ENCODE data around the gene SIRT6. TPM values are rescaled to one million over a fixed set of nuclear protein-coding genes. Genes with fewer than 3 reads are reported as not detected.

The SIRT6 gene
- polyA plus RNA-seq, 1 experiment: 12.6 TPM

GRCh38 chr19:4174895-4175668 lies 7.3 kb downstream of the SIRT6 start:
- Histone ChIP-seq H3K27ac (ENCODE audit: low read depth, low read length) (no peak overlapping the region), H3K4me3 (ENCODE audit: low read depth, low read length) (no peak overlapping the region), H3K9me3 (ENCODE audit: control insufficient read depth, insufficient read depth, low read length) (no peaks in the 10 kb centered on the region; the same call in 1 of the 2 replicates), H3K27me3 (ENCODE audit: control insufficient read depth, insufficient read depth, low read length) (peaks cover 6% of the 10 kb centered on the region)
- no peak for TF ChIP-seq CTCF (IDR thresholded peaks at IDR 0.05; ENCODE audit: low read depth, low read length)
- ChIA-PET POLR2A (no interaction called here), CTCF (no interaction called here)
- DNase-seq (ENCODE audit: low read depth, low spot score): no peak

GRCh38 chr19:4174213-4174894 lies 8.0 kb downstream of the SIRT6 start:
- POLR2A ChIA-PET: interaction anchor here (0.6 kb wide), 1 partner anchor 34 kb away, joined by 4 read pairs; no protein-coding TSS in a partner anchor
- Histone ChIP-seq H3K4me3 (ENCODE audit: low read depth, low read length) (no peak overlapping the region), H3K27me3 (ENCODE audit: control insufficient read depth, insufficient read depth, low read length) (peaks cover 6% of the 10 kb centered on the region), H3K9me3 (ENCODE audit: control insufficient read depth, insufficient read depth, low read length) (no peaks in the 10 kb centered on the region; the same call in 1 of the 2 replicates), H3K27ac (ENCODE audit: low read depth, low read length) (no peak overlapping the region)
- DNase-seq (ENCODE audit: low read depth, low spot score): no peak
- CTCF ChIA-PET: no interaction called here
- TF ChIP-seq CTCF (IDR thresholded peaks at IDR 0.05; ENCODE audit: low read depth, low read length): no peak

- Histone ChIP-seq H3K4me3 (ENCODE audit: low read depth, low read length) (no peak overlapping the region), H3K9me3 (ENCODE audit: control insufficient read depth, insufficient read depth, low read length) (no peaks in the 10 kb centered on the region), H3K27me3 (ENCODE audit: control insufficient read depth, insufficient read depth, low read length) (peaks cover 6% of the 10 kb centered on the region), H3K27ac (ENCODE audit: low read depth, low read length) (no peak overlapping the region)
- DNase-seq (ENCODE audit: low read depth, low spot score): no peak
- no peak for TF ChIP-seq CTCF (IDR thresholded peaks at IDR 0.05; ENCODE audit: low read depth, low read length)
- ChIA-PET CTCF (no interaction called here), POLR2A (interaction anchor here (0.6 to 0.7 kb wide), 2 partner anchors 33 to 97 kb away, joined by 3 to 4 read pairs; no protein-coding TSS in a partner anchor)
Observed at GRCh38 chr19:4173479-4174212, 8.7 kb downstream of the SIRT6 start.

- Histone ChIP-seq H3K27me3 (ENCODE audit: control insufficient read depth, insufficient read depth, low read length) (peaks cover 9% of the 10 kb centered on the region), H3K9me3 (ENCODE audit: control insufficient read depth, insufficient read depth, low read length) (no peaks in the 10 kb centered on the region), H3K4me3 (ENCODE audit: low read depth, low read length) (no peak overlapping the region), H3K27ac (ENCODE audit: low read depth, low read length) (no peak overlapping the region)
- TF ChIP-seq CTCF (IDR thresholded peaks at IDR 0.05; ENCODE audit: low read depth, low read length): no peak
- no peak for DNase-seq (ENCODE audit: low read depth, low spot score)
- ChIA-PET CTCF (interaction anchor here (0.5 kb wide), 1 partner anchor 15 kb away, joined by 7 read pairs; no protein-coding TSS in a partner anchor), POLR2A (interaction anchor here (0.7 kb wide), 1 partner anchor 96 kb away, joined by 3 read pairs; no protein-coding TSS in a partner anchor)
Observed at GRCh38 chr19:4172861-4173473, 9.4 kb downstream of the SIRT6 start.

Measured in AG04450 (cell line).